T-helper 2 cell treated with Interferon-gamma antibody and Interleukin-4, amounts not matched to agents 100 ng/mL and 5 ng/mL, for 36 hours (primary cell): ENCODE measurements around the gene NHSL2. TPM values are rescaled to one million over a fixed set of nuclear protein-coding genes. Genes with fewer than 3 reads are reported as not detected.
"Not testable (repeated sequence)": the region's sequence is repeated elsewhere in the genome, so short reads cannot be mapped to it uniquely, and the experiment has no call there.

Experiments used
- intact Hi-C: fragments of 100-400 bp; cut with micrococcal nuclease; formaldehyde crosslinking; loops from one replicate; pipeline ENCODE4 v1.15.1; 2023
- total RNA-seq: library from RNA; stranded (reverse); gene quantifications from 2 replicates; pipeline ENCODE4 v1.2.3, GENCODE V29; 2022

NHSL2 gene
- total RNA-seq, 1 donor from 2014 or later, result 1.2 TPM

GRCh38 chrX:72041176-72041575 lies 130.5 kb downstream of the NHSL2 start:
- intact Hi-C loops, result no loop called here

DNA sequence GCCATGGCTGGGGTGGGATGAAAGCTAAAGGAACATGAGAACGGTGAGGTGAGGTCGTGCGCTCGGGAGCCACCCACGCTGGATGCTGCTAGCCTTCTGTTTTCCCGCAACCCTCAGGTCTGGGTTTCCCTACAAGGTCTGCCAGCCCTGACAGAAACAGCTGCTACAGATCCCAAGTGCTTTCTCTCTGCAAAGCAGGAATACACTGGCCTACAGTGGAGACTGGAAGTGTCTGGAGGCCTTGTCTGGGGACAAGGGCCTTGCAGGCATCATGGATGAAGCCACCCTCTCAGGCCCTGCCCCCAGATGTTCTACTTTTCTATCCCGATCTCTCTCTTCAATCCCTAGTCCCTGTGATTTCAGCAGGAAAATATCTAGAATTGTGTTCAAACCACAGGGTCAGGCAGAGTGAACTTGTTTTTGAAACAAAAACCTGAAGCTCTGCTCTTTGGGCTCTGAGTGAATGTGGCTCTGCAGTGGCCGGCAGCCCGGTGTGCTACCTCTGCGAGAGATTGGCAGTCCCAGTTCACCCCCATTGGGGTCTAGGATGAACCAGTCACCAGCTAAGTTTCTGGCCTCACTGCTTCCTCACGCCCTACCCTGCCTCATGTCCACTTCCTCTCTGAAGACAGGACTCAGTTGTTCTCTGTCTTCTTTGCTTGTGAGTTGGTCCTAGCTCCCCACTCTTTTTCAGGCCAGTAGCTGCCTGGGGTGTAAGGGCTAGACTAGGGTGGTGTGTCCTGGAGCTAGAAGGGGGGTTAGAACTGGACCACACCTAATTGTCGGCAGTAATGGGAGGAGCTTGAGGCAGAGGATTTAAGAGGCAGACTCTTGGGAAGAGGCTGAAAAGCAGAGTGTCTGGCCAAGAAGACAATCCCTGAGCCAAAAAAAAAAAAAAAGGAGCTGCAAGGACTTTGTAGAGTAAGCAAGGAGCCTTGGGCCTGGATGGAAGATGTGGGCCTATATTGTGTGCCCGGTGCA lies 131.5 kb downstream of the NHSL2 start:
- intact Hi-C loops, result no loop called here

- intact Hi-C loops, result no loop called here
Measured at GRCh38 chrX:72042852-72043248, 132.2 kb downstream of the NHSL2 start.

DNA sequence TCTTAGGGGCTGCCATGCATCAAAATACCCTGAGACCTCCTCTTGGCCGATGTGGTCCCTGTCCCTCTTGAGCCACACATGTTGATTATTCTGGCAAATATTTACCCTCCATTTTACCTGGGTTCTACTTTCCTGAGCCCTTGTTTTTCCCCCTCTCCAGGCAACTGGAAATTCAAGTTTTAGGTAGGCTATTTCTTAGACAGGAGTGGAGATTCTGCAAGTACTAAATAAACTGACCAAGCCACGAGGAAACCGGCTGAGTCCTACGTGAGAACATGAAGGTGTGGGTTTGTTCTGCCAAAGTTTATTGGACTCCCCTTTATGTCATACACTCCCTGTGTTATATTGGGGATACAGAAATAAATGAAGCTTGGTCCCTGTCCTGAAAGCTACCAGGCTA lies 133.0 kb downstream of the NHSL2 start:
- intact Hi-C loops, result no loop called here

DNA sequence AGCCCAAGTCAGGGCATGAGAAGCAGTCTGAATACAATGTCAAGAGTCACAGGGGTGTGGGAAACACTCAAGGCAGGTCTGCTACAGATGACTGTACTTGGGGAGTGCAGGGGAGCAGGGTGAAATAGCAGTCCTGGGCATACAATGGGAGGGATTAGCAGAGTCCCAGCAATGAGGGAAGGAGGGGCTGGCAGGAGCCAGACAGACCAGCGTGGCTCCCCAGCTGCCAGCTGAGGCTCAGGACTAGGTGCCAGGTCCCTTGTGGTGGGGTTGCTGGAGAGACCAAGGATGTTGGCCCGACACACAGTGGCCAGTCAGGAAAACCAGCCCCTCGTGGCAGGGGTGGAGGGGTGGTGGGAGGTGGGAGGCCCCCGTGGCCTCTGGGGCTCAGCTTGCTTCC lies 134.5 kb downstream of the NHSL2 start:
- intact Hi-C loops, result no loop called here

DNA sequence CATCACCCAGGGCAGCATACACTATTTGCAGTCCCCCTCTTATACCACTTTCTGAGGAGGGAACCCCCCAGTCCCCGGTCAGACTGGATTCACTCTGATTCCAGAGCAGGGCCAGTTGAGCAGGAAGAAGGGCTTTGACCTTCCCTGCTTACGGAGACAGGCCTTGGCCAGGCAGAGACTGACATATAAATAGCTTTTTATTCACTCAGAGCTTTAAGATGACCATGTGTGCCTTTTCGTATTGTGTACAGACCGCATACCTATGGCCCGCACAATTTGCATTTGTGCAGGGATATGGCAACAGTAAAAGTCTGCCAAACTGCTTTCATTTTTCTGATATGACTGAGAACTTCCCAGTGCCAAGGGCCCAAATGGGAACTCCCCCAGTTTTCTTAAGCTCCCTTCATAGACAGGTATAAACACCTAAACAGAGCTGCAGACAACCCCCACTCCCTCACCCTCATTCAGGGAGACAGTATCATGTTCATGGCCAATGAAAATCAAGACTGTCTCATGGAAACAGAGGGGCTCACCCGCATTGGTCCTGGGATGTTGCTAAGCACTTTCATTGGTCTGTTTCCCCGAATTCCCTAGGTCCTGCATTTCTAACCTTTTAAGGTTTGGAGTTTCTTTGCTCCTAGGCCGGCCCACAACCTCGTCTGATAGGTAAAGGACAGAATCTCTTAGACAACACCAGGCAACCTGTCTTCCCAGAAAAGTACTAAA lies 135.1 kb downstream of the NHSL2 start:
- intact Hi-C loops, result no loop called here

- intact Hi-C loops, result no loop called here
Measured at GRCh38 chrX:72046447-72046846, 135.8 kb downstream of the NHSL2 start.

DNA sequence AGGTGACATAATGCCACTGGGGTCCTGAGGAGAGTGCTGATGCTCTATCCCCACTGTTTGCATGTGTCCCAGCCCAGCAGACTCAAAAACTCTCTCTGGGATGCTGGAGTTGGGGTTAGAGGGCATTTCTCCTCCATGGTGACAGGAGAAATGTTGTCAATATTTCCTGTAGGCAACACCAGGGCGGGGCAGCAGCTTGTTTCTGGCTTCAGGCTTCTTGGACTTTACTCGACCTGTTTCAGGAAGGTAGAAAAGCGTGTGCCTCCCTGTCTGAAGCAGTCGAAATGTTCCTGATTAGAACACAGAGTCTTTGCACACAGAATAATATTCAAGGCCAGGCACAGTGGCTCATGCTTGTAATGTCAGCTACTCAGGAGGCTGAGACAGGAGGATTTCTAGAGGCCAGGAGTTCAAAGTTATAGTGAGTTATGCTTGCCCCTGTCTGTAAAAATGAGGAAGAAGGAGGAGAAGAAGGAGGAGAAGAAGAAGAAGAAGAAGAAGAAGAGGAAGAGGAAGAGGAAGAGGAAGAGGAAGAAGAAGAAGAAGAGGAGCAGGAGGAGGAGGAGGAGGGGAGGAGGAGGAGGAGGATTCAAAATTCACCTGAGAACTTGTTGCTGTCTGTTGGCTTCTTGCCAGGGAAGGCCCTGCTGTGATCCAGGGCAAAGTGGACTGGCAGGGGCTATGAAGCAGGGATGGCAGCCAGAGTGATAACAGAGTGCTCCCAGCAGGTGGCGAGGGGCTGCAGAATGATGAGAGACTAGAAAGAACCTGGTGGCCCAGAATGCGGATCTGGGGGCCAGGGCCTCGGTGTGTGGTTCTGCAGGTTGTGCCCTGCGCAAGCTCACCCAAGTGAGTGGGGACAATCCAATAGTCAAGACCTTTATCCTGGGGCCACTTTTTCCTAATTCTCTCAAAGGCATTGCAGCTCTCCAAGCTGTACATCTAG lies 138.1 kb downstream of the NHSL2 start:
- intact Hi-C loops, result no loop called here

DNA sequence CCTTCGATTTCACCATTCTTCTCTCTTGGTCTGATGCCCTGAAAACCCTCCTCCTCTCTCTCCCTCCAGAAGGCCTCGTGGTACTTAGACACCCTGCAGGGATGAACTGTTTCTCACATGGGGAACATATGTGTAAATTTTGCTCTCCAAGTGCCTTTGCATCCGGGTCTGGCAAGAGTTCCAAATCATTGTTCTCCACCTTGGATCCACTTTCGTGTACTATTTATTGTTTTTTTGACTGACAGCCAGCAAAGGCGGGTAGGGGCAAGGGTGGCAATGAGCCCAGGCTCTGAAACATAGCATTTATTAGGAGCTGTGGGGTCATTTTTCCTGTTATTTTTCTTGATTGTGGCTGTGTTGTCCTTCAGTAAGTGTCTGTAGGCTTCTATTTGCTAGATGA lies 139.4 kb downstream of the NHSL2 start:
- intact Hi-C loops, result no loop called here

- intact Hi-C loops, result no loop called here
Measured at GRCh38 chrX:72051589-72051988, 140.9 kb downstream of the NHSL2 start.

- intact Hi-C loops, result no loop called here
Measured at GRCh38 chrX:72052415-72053090, 141.9 kb downstream of the NHSL2 start.

GRCh38 chrX:72053508-72053907 lies 142.9 kb downstream of the NHSL2 start:
- intact Hi-C loops, result no loop called here

DNA sequence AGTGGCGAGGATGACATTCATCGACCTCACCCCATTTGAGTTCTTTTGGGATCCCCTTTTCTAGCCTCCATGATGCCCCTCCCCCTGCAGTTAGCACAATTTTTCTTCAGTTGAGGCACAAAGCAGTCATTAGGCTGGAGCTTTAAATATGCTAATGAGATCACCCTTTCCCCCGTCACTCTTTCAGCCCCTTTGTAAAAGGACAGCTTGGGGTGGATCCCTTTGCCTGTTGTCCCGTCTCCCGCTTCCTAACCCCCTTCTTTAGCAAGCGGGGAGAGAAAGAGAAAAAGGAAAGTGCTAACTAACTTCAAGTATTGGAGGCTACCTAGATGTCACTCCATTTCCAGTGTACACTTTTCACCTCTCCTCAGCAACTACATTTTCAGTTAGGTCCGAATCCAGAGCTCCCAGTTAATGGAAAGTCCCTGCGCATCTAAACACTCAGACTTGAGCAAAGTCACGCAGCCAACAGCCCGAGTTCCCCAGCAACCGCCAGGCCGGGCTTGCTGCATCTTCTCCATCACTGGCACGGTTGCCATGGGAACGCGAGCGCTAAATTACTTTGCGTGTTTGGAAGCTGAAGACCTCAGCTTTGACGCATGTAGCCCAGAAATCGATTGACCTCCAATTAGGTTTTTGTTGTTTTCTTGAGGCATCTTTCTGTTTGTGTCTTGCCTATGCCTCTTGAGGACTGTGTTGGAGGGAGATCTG lies 144.3 kb downstream of the NHSL2 start:
- intact Hi-C loops, result no loop called here

GRCh38 chrX:72057331-72057730 lies 146.7 kb downstream of the NHSL2 start:
- intact Hi-C loops, result no loop called here

- intact Hi-C loops, result no loop called here
Measured at GRCh38 chrX:72057849-72058248, 147.2 kb downstream of the NHSL2 start.

- intact Hi-C loops, result not testable (repeated sequence)
Measured at GRCh38 chrX:72058346-72058745, 147.7 kb downstream of the NHSL2 start.

DNA sequence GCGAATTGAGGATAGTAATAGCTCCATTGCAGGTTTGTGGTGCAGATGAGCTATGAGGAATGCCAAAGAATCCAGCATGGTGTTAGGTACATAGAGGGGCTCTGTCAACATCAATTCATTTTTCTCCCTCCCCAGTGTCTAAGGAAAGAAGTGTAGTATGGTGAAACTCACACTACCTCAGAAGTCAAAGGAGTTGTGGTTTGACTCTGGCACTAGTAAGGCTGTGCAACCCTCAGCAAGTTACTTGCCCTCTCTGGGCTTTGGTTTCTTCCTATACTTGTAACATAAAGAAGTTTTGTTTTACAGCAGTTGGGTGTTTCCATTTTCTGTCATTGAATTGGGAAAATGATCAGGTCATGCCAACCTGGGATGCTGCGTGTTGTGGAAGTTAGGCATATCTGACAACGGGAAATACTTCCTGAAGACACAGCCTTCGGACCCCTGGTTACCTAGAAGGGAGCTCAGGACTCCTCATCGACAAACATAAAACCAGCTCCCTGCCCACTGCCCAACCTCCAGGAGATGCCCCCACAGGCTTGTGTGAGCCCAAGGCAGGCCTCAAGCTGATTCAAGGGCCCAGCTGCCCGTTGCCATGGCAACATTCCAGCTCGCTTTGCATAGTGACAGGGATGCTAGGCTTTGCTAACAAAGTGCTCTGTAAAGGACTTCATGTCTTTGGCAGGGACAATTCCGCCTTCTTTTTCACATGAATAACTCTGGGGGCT lies 149.7 kb downstream of the NHSL2 start:
- intact Hi-C loops, result no loop called here

DNA sequence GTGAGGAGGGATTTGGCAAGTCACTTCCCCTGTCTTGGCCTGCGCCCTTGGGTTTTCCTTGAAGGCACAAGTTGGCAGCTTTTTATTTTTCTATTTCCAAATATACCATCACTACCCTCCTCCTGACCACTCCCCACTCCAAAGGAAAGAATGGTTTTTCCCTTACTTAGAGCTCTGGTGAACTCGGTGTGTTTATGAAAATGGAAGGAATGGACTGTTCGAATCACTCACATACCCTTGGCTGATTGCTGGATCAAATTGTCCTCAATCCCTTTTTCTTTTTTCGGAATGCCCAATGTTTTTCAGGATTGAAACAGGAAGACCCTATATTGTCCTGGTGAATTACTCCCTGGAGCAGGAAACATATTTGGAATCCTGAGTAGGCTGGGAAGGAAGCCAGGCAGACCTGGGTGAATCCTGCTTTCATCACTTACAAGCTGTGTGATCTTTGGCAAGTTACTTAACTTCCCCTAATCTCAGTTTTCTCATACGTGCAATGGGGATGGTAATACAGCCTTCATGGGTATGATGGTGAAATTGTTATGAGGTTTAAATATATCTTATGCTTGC lies 150.4 kb downstream of the NHSL2 start:
- intact Hi-C loops, result no loop called here

- intact Hi-C loops, result no loop called here
Measured at GRCh38 chrX:72062916-72063315, 152.3 kb downstream of the NHSL2 start.
